Sciatic nerve (tissue), 2 donors: ENCODE measurements around the gene KPNA6. TPM values are rescaled to one million over a fixed set of nuclear protein-coding genes. Genes with fewer than 3 reads are reported as not detected.
"Not testable (repeated sequence)": the region's sequence is repeated elsewhere in the genome, so short reads cannot be mapped to it uniquely, and the experiment has no call there.

Experiments
- ATAC-seq: fragments of 200-7000 bp; cut with Tn5 transposase; one replicate; pipeline ENCODE4 v1.9.1; 2020; ENCODE audit warnings: mild to moderate bottlenecking, moderate library complexity
- DNase-seq: peaks from one replicate; pipeline ENCODE4 v3.0.0-alpha.2; 2020; ENCODE audit warnings: low spot score
- intact Hi-C: fragments of 100-400 bp; cut with DNase I; formaldehyde crosslinking; loops from one replicate; pipeline ENCODE4 v1.14.2; 2022
- total RNA-seq: library from RNA; stranded (reverse); fragmentation: NEBNext Ultra II Directional; extraction: Animal tissue kit (Norgen Biotek cat#: 25700); gene quantifications from one replicate; pipeline ENCODE4 v1.2.1, GENCODE V29; 2021
- donor health status: DM: no; HTN: no; CAD: no.
- donor health status: DM: no; HTN: no; CAD: no.

Gene KPNA6
- total RNA-seq = 58.9 TPM

DNA sequence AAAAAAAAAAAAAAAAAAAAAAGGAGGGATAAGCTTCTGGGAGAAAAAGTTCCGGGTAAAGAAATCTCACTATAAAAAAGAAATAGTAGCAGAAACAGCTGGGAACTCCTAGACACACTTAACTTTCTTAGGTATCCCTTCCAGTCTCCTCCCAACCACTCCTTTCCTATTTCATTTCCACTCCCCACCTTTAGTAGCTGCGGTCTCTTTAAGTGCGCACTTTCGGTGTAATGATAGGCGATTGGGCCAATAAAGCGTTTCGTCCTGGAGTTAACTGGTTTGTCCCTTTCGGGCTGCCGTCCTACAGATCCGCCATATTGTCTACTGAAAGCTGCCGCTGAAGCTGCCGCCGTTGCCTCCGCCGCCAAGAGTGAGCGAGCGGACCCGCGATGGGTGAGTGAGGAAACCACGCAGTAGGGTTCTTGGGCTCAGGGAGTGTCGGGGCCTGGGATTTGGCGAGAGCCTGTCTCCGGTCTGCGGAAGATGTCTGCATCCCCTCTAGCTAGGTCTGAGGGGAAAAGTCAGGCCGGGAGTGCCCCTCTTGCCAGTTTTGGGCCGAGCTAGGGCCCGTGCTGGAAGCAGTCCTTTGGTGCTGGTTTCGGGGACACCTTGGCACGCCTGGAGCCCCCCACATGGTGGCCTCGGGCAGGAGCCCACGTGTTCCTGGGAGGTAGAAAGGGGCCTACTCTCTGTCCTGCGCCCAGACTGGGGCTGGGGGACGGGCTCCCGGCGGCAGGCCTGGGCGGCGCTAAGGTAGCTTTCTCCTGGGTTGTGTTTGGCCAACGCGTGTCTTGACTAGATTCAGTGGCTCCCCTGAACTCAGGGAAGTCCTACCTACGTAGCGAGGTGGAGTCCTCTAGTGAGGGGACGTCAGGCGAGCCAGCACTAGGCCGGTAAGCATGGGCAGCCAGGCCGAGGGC, at the start of gene KPNA6:
TSS of gene KPNA6 (plus strand) at position 315 of the 920 bp plus-strand sequence. CDS start at position 390, 75 bp downstream.
- intact Hi-C loops = no loop called here
- ATAC-seq (peak; percentile 97), DNase-seq (peak; percentile 92)

DNA sequence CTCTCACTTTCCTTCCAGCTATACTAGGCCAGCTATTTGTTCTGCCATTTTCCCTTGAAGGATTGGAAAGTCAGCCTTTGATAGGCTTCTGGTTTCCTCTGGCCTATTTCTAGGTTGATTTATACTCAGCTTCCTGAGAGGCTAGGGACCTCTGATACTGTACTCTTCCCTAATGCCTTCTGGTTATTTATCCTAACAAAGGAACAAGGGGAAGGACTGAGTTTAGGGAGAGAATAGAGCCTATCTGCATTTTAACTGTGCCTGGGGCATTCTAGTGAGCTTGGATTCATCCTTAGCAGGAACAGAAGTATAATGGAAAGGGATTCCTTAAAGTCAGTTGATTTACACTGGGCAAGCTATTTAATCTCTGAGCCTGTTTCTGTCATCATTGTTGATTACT, 46.9 kb upstream of the KPNA6 start:
- intact Hi-C loops = no loop called here
- ATAC-seq (no peak), DNase-seq (no peak)

DNA sequence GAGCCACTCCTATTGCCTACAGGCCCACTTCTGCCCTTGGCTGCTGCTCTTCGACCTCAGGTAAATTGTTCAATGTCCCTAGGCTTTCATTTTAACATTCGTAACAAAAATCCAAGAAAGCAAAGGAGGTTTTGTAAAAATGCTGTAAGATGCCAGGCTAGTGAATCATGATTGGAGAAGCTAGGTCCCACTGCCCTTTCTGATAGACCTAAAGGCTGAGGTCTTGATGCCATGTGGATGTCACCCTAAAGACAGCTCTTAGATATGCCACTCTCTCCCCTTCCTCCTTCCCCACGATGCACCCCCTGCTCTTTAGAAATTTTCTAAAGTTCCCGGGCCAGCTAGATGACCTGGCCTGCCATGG, 45.0 kb upstream of the KPNA6 start:
- no peak for DNase-seq
- intact Hi-C loops = no loop called here
- no peak for ATAC-seq

DNA sequence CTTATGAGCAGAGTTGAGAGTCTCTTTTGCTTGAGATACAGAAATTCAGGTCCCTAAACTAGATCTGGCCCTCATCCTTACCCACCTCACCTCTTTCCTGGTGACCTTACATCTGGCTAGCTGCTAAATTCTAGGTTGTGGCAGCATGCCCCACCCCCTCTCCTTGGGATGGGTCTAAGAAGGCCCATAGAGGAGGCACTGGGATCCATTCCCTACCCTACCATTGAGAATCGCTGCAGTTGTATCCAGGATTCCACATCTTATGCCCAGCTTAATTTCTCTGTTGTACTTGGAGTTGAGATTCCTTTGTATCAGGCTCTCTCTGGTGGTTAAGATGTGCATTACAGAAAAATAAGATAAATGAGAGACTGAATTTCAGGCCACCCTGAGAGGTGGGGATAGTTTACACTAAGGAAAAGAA, 44.6 kb upstream of the KPNA6 start:
- no peak for DNase-seq
- ATAC-seq = peak; percentile 69
- intact Hi-C loops = no loop called here

DNA sequence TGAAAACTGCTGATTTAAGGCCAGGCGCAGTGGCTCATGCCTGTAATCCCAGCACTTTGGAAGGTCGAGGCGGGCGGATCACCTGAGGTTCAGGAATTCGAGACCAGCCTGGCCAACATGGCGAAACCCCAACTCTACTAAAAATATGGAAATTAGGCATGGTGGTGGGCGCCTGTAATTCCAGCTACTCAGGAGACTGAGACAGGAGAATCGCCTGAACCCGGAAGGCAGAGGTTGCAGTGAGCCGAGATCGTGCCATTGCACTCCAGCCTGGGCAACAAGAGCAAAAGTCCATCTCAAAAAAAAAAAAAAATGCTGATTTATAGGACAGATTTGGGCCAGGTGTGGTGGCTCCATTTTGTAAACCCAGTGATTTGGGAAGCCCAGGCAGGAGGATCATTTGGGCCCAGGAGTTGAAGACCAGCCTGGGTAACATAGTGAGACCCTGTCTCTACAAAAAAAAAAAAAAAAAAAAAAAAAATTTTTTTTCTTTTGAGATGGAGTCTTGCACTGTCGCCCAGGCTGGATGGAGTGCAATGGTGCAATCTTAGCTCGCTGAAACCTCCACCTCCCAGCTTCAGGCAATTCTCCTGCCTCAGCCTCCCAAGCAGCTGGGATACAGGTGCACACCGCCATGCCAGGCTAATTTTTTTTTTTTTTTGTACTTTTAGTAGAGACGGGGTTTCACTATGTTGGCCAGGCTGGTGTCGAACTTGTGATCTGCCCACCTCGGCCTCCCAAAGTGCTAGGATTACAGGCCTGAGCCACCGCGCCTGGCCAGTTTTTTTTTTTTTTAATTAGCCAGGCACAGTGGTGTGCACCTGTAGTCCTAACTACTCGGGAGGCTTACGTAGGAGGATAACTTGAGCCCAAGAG, 42.0 kb upstream of the KPNA6 start:
- ATAC-seq (peak; percentile 5), DNase-seq (peak; percentile 32)
- intact Hi-C loops = not testable (repeated sequence)

DNA sequence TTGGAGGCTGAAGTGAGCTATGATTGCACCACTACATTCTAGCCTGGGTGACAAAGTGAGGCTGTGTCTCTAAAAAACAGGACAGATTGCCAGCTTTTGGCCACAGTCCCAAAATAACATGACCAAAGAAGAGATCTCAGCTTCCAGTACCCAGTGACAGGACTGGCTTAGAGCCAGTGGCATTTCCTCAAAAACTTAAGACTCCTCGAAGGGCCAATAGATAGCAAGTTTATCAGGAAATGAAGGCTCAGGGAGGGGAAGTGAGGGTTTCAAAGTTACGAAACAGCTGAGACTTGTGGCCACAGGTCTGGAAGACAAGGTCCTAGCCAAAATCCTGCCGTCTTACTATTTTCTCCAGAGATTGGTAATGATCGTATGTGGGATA, 41.4 kb upstream of the KPNA6 start:
- peak; percentile 69 for ATAC-seq

DNA sequence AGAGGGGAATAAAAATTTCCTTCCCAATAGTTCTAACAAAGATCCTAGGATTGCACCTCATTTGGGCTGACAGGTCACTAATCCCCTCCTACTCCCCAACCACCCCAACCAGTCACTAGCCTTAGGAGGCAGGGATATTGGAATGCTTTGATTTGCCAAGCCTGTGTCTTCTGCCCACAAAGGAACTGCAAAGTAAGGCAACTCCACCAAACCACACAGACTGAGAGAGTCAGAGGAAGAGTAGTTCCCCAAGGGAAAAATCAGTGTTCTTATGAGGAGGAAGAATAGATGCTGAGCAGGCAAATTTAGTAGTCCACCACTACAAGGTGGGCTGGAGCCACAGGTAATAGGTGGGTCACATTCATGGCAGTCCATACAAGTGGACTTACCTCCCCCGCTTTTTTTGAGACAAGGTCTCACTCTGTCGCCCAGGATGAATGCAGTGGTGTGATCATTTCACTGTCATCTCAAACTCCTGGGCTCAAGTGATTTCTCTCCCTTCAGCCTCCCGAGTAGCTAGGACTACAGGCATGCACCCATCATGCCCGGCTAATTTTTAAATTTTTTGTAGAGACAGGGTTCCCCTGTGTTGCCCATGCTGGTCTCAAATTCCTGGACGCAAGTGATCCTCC, 38.8 kb upstream of the KPNA6 start:
- ATAC-seq = no peak
- intact Hi-C loops = no loop called here

More for the DNA sequence above, 41.4 kb upstream of the KPNA6 start:
- no peak for DNase-seq
- intact Hi-C loops = no loop called here

DNA sequence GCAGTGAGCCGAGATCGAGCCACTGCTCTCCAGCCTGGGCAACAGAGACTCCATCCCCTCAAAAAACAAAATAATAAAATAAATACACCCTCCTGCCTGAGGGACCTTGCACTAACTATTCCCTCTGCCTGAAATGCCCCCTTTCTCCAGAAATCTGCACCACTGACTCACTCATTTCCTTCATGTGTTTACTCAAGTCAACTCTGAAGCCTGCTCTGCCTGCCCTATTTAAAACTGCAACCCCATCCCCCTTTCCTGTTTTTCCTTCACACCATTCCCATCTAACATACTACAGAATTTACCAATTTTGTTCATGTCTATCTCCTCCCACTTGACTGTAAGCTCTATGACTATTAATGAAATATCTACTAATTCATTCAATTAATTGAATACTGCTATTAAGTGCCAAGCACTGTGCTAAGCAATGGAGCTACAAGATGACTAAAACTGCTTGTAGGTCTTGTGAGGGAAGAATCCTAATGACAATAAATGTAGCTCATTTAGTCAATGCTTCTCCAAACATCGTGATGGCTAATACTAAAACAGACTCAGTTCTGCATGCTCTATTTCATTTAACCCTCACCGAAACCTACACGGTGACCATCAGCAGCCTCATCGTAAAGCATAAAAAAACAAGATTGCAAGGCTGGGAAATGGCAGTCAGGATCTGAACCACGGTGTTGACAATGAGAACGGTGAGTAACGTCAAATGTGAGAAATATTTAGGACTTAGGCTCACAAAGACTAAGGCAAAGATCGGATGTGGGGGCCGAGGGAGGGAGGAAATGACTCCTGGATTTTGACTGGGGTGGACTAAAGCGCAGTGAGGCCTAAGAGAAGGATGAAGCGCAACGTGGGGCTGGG, 35.9 kb upstream of the KPNA6 start:
- no peak for DNase-seq
- ATAC-seq = no peak
- intact Hi-C loops = no loop called here

More for the DNA sequence above, 38.8 kb upstream of the KPNA6 start:
- no peak for DNase-seq

DNA sequence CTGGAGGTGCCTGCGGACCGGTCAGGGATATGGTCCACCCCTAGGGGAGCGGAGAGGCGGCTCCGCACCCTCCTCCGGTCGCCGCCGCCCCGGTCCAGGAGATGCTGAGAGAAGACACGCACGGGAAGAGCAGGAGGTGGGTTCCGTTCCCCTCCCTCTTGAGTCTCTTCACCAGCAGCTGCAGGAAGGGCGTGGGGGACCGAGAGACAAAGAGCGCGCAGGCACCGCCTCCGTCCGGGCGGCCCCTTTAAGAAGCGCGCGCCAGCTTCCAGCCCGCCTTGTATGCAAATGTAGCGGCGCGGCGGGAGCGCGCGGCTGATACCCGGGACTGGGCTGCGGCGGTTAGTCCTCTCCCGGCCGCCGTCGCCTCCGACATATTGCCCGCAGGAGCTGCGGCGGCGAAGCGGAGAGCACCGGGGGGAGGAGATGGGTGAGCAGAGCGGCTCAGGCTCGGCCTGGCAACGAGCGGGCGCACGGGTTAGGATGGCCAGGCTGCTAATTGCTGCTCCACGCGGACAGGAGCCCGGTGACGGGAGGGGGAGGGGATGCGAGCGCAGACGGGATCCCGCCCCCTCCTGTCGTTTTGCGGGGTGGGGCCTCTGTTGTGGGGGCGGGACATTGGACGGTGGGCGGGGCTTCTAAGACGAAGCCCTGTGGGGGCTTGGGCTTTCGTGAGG, 35.1 kb upstream of the KPNA6 start, which contains the start of gene TMEM39B:
TSS of gene TMEM39B (plus strand) at position 318 of the 677 bp plus-strand sequence. CDS start at position 427, 109 bp downstream.
- DNase-seq = peak; percentile 96
- intact Hi-C loops = no loop called here
- peak; percentile 96 for ATAC-seq

DNA sequence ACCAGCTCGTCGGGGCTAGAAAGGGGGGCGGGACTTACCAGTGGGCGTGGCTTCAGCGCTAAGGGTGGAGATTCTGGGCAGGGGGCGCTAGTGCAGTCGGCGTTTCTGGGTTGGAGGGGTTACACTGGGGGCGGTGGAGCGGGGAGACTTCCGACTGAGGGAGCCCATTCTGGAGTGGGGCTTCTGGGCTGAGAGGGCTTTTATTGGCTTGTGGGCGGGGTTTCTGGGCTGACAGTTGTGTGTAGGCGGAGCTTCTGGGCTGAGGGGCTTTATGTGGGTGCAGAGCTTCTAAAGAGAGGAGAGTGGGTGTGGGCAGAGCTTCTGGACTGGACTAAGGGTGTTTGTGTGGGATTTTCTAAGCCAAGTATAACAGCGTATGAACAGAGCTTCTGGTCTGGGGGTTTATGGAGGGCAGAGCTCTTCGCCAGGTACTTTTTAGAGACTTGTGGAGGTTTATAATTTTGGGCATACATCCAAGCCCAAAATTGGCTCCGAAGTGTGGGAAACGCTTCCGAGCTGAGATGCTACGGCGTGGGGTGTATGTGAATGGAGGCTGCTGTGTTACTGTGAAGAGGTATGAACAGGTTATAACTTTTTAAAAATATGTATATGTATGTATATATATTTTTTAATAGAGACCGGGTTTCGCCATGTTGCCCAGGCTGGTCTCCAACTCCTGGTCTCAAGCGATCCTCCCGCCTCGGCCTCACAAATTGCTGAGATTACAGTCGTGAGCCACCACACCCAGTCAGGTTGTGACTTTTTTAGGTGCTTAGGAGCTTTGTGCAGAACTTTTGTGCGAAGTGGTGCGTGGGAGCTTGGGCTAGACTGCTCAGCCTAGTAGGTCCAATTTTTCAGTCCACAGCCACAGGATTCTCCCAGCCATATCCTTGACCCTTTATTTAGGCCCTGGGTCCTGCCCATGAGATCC, 34.3 kb upstream of the KPNA6 start:
- DNase-seq (no peak), ATAC-seq (no peak)
- intact Hi-C loops = no loop called here

DNA sequence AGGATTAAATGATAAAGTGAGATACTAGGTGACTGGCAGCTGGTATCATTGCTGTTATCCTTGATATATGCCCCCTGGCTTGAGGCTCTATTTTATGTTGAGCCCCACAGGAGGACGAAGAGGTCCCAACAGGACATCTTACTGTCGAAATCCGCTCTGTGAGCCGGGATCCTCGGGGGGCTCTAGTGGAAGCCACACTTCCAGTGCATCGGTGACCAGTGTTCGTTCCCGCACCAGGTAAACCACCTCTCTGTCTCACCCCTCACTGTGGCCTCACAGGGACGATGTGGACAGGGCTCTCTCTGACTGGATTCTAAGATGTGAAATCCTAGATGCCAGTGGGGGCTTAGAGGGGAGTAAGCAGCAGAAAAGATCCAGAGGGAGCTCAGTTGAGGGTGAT, 33.0 kb upstream of the KPNA6 start:
- DNase-seq = no peak
- no peak for ATAC-seq
- intact Hi-C loops = no loop called here

DNA sequence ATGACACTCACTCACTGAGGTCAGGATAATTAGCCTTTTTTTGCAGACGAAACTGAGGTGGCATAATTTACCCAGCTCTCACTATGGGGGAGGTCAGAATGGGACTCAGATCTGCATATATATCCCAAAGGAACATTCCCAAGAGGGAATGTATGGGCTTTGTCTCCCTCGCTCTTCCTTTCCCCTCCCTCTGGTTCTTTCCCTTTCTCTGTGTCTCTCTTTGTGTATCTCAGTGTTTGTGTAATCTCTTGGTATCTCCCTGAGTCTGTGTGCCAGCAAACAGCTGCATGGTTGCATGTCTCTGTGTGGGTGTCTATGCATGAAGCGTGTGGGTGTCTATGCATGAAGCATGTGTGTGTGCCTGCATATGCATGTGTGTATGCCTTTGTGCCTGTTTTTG, 30.4 kb upstream of the KPNA6 start:
- intact Hi-C loops = no loop called here
- no peak for ATAC-seq
- DNase-seq = no peak

DNA sequence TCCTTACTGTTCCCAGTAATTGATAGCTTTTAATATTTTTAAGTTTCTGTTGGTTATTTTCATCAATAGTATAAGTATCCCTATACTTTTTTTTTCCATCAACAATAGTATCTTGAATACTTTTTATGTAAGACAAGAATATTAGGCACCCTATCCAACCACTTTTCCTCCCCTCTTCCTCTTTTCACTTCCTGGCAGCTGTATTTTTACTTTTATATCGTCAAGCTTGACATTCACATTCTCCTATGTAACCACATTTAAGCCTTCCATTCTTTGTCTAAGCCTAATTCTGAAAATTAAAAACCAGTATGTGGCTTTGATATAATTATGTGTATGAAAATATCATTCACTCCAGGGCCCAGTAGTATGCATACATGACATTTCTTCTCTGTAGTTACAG, 25.8 kb upstream of the KPNA6 start:
- DNase-seq = no peak
- no peak for ATAC-seq
- intact Hi-C loops = no loop called here

DNA sequence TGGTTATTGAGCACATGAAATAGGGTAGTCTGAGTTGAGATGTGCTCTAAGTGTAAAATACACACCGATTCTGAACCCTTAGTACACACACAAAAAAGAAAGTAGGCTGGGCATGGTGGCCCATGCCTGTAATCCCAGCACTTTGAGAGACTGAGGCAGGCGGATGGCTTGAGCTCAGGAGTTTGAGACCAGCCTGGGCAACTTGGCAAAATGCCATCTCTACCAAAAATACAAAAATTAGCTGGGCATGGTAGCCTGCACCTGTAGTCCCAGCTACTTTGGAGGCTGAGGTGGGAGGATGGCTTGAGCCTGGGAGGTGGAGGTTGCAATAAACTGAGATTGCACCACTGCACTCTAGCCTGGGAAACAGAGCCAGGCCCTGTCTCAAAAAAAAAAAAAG, 21.5 kb upstream of the KPNA6 start:
- DNase-seq, ATAC-seq, intact Hi-C loops: not testable (repeated sequence)

DNA sequence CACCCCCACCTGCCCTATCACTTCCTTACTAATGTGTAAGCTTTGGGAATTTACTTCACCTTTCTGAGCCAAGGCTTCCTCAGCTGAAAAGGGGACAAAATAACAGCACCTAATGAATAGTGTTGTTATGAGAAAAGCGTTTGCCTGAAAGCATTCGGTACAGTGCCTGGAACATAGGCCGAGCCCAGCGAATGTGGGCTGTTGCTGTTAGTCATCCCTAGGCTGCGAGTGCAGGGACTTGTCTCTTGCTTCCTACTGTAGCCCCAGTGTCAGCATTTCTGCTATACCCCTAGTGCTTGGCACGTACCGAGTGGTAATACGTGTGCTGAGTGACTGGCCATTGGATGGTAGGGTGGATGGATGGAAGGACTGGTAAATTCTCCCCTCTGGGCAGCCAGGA, 16.7 kb upstream of the KPNA6 start:
- intact Hi-C loops = no loop called here
- DNase-seq = no peak
- ATAC-seq = no peak

DNA sequence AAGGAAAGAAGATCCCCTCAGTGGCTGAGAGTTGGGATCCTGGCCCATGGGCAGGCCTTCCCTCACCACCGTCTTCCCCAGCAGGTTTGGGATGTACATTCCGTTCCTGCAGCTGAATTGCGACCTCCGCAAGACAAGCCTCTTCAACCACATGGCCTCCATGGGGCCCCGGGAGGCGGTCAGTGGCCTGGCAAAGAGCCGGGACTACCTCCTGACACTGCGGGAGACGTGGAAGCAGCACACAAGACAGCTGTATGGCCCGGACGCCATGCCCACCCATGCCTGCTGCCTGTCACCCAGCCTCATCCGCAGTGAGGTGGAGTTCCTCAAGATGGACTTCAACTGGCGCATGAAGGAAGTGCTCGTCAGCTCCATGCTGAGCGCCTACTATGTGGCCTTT, 16.3 kb upstream of the KPNA6 start:
- no peak for DNase-seq
- intact Hi-C loops = no loop called here
- ATAC-seq = no peak
